ENCODE data around the gene STXBP1.
A peak's percentile ranks its signal among the peaks of the same experiment; 100 is the strongest.

GRCh38 chr9:127574072-127574993 lies 37.7 kb upstream of the STXBP1 start:
- no peak for TF ChIP-seq CTCF (IDR thresholded peaks at IDR 0.05)
- TF ChIP-seq POLR2A (IDR thresholded peaks at IDR 0.05): no peak
- peak; percentile 30 to 78 (median 54) for TF ChIP-seq POLR2AphosphoS5 (IDR thresholded peaks at IDR 0.05)
